Sigmoid colon (tissue), 7 donors: ENCODE measurements around the gene C10orf120. TPM values are rescaled to one million over a fixed set of nuclear protein-coding genes. Genes with fewer than 3 reads are reported as not detected.

Source experiments
- DNase-seq: peaks from one replicate; pipeline ENCODE4 v3.0.0-alpha.2; 2019
- H3K27ac ChIP-seq, 4 donors: fragments of 200-600 bp; sonication (generic); one replicate each; pipeline ENCODE4 v1.5.1; 2016 to 2019; ENCODE audit warnings: mild to moderate bottlenecking in 1 of 4
- H3K27me3 ChIP-seq, 3 donors: fragments of 200-600 bp; sonication (generic); one replicate each; pipeline ENCODE4 v1.5.1; 2019; ENCODE audit warnings: mild to moderate bottlenecking in 1 of 3
- H3K36me3 ChIP-seq, 4 donors: fragments of 200-600 bp; sonication (generic); one replicate each; pipeline ENCODE4 v1.5.1; 2016 to 2019
- H3K4me1 ChIP-seq, 4 donors: fragments of 200-600 bp; sonication (generic); one replicate each; pipeline ENCODE4 v1.5.1; 2017 to 2019
- H3K4me3 ChIP-seq, 4 donors: fragments of 200-600 bp; sonication (generic); one replicate each; pipeline ENCODE4 v1.5.1; 2017 to 2019; ENCODE audit warnings: mild to moderate bottlenecking in 2 of 4, moderate library complexity in 1 of 4
- H3K9me3 ChIP-seq, 4 donors: fragments of 200-600 bp in 3 of 4; sonication (generic) in 3 of 4; one replicate each; pipeline versions ENCODE4 v1.5.1 to v1.6.1; 2013 to 2019
- CTCF ChIP-seq, 4 experiments: fragments of 450-650 bp in 3 of 4; fragments of 200-600 bp in 1 of 4; IDR thresholded peaks; one replicate each; pipeline ENCODE4 v1.5.1; 2016 to 2019; ENCODE audit warnings: antibody characterized with exemption in 4 of 4, mild to moderate bottlenecking in 3 of 4, moderate library complexity in 2 of 4
- EP300 ChIP-seq, 4 donors: sonication (generic); formaldehyde crosslinking; IDR thresholded peaks; one replicate each; pipeline ENCODE4 v1.6.1; 2017; ENCODE audit warnings: antibody characterized with exemption in 4 of 4
- POLR2A ChIP-seq, 2 donors: fragments of 450-650 bp; IDR thresholded peaks; one replicate each; pipeline ENCODE4 v1.6.1; 2016; ENCODE audit warnings: antibody characterized with exemption in 2 of 2, mild to moderate bottlenecking in 2 of 2, moderate library complexity in 2 of 2
- POLR2AphosphoS5 ChIP-seq, 4 donors: sonication (generic); formaldehyde crosslinking; IDR thresholded peaks; one replicate each; pipeline ENCODE4 v1.6.1; 2017; ENCODE audit warnings: antibody characterized with exemption in 4 of 4
- WGBS, 2 donors: extraction: QIAGEN DNeasy Blood & Tissue Kit; methylation state at CpG; one replicate each; pipeline ENCODE4 v1.1.7; 2013; 5-methylcytosine and 5-hydroxymethylcytosine counted together
- intact Hi-C: fragments of 100-400 bp; cut with DNase I; formaldehyde crosslinking; loops from one replicate; pipeline ENCODE4 v1.15.1; 2023
- polyA plus RNA-seq, 3 donors: library from polyadenylated mRNA; stranded (reverse); fragments of 200-250 nt; gene quantifications; one replicate each; pipeline ENCODE4 v1.2.3, GENCODE V29; 2013
- total RNA-seq, 4 donors: library from RNA; depleted of rRNA; stranded (reverse); fragments of >200 nt; gene quantifications; one replicate each; pipeline ENCODE4 v1.1.0, GENCODE V29; 2016
- donor health status: healthy with polysubstance abuse.
- donor health status: Bipolar disorder and iron deficiency.
- donor health status: healthy.

Gene C10orf120
- total and polyA plus RNA-seq, 7 donors = not detected

- no peak for DNase-seq
- TF ChIP-seq CTCF (IDR thresholded peaks at IDR 0.05) = no peak
- no peak for TF ChIP-seq POLR2A (IDR thresholded peaks at IDR 0.05)
- TF ChIP-seq EP300 (IDR thresholded peaks at IDR 0.05) = no peak
- no peak for TF ChIP-seq POLR2AphosphoS5 (IDR thresholded peaks at IDR 0.05)
- Histone ChIP-seq H3K27ac (no peak overlapping the region), H3K36me3 (no peaks in the 10 kb centered on the region), H3K4me1 (no peaks in the 10 kb centered on the region), H3K4me3 (no peak overlapping the region), H3K9me3 (no peaks in the 10 kb centered on the region), H3K27me3 (peaks cover 0 to 15% (median 0%) of the 10 kb centered on the region in 3 donors)
- intact Hi-C loops = no loop called here
- WGBS, 2 donors = 29 to 55% methylated on average over 5 of the region's 5 CpGs
Observed at GRCh38 chr10:122727426-122727825, 27.8 kb upstream of the C10orf120 start.

- Histone ChIP-seq H3K27ac (no peak overlapping the region), H3K4me3 (no peak overlapping the region), H3K36me3 (no peaks in the 10 kb centered on the region), H3K9me3 (no peaks in the 10 kb centered on the region), H3K27me3 (peaks cover 0 to 15% (median 0%) of the 10 kb centered on the region in 3 donors), H3K4me1 (no peaks in the 10 kb centered on the region)
- DNase-seq = no peak
- intact Hi-C loops = no loop called here
- WGBS, 2 donors = 48 to 69% methylated on average over 5 of the region's 5 CpGs
- TF ChIP-seq EP300 (IDR thresholded peaks at IDR 0.05) (no peak), CTCF (IDR thresholded peaks at IDR 0.05) (no peak), POLR2AphosphoS5 (IDR thresholded peaks at IDR 0.05) (no peak), POLR2A (IDR thresholded peaks at IDR 0.05) (no peak)
Observed at GRCh38 chr10:122725768-122726167, 26.1 kb upstream of the C10orf120 start.

GRCh38 chr10:122725006-122725405 lies 25.4 kb upstream of the C10orf120 start:
- Histone ChIP-seq H3K36me3 (no peaks in the 10 kb centered on the region), H3K27ac (no peak overlapping the region), H3K9me3 (no peaks in the 10 kb centered on the region), H3K27me3 (peaks cover 0 to 15% (median 0%) of the 10 kb centered on the region in 3 donors), H3K4me1 (no peaks in the 10 kb centered on the region), H3K4me3 (no peak overlapping the region)
- TF ChIP-seq POLR2AphosphoS5 (IDR thresholded peaks at IDR 0.05) (no peak), EP300 (IDR thresholded peaks at IDR 0.05) (no peak), POLR2A (IDR thresholded peaks at IDR 0.05) (no peak)
- no peak for DNase-seq
- intact Hi-C loops = no loop called here
- 93 to 97% methylated on average over 1 of the region's 1 CpG for whole genome bisulfite sequencing, 2 donors

GRCh38 chr10:122721111-122721510 lies 21.5 kb upstream of the C10orf120 start:
- Histone ChIP-seq H3K4me1 (no peaks in the 10 kb centered on the region), H3K27me3 (peaks cover 0 to 5% (median 0%) of the 10 kb centered on the region in 3 donors), H3K4me3 (no peak overlapping the region), H3K36me3 (no peaks in the 10 kb centered on the region), H3K27ac (no peak overlapping the region), H3K9me3 (no peaks in the 10 kb centered on the region)
- no peak for TF ChIP-seq POLR2A (IDR thresholded peaks at IDR 0.05)
- TF ChIP-seq EP300 (IDR thresholded peaks at IDR 0.05) = no peak
- TF ChIP-seq CTCF (IDR thresholded peaks at IDR 0.05) = no peak
- no peak for TF ChIP-seq POLR2AphosphoS5 (IDR thresholded peaks at IDR 0.05)
- intact Hi-C loops = no loop called here
- WGBS, 2 donors = 81 to 89% methylated on average over 3 of the region's 3 CpGs
- no peak for DNase-seq

GRCh38 chr10:122716025-122716424 lies 16.4 kb upstream of the C10orf120 start:
- WGBS, 2 donors = 85 to 94% methylated on average over 2 of the region's 2 CpGs
- TF ChIP-seq EP300 (IDR thresholded peaks at IDR 0.05) (no peak), POLR2AphosphoS5 (IDR thresholded peaks at IDR 0.05) (no peak), CTCF (IDR thresholded peaks at IDR 0.05) (no peak), POLR2A (IDR thresholded peaks at IDR 0.05) (no peak)
- Histone ChIP-seq H3K27ac (no peak overlapping the region), H3K4me3 (no peak overlapping the region), H3K4me1 (no peaks in the 10 kb centered on the region), H3K27me3 (peaks cover 0 to 39% (median 0%) of the 10 kb centered on the region in 3 donors), H3K36me3 (no peaks in the 10 kb centered on the region), H3K9me3 (no peaks in the 10 kb centered on the region)
- DNase-seq = no peak
- intact Hi-C loops = no loop called here
